GM12878 (cell line): ENCODE data around the gene PRRX2. TPM values are rescaled to one million over a fixed set of nuclear protein-coding genes. Genes with fewer than 3 reads are reported as not detected.
"Not testable (repeated sequence)": the region's sequence is repeated elsewhere in the genome, so short reads cannot be mapped to it uniquely, and the experiment has no call there.

Source experiments
- ATAC-seq: fragments of 200-7000 bp; cut with Tn5 transposase; 3 replicates; pipeline ENCODE4 v1.9.1; 2020; ENCODE audit warnings: mild to moderate bottlenecking, moderate library complexity
- BruUV-seq: library from RNA; stranded (reverse); fragments of 400-500 nt; replicated peaks from 2 replicates; lab custom pipeline; 2021; lab: Mats Ljungman, UMichigan
- CTCF ChIA-PET: fragments of 300-600 bp; sonication (Branson Sonifier 250); formaldehyde crosslinking; extraction: SDS; loops from one replicate; lab custom pipeline; 2021; ENCODE audit warnings: inconsistent platforms; lab: Yijun Ruan, JAX
- POLR2A ChIA-PET: fragments of 350-600 bp; formaldehyde crosslinking; extraction: SDS; loops from one replicate; lab custom pipeline; 2021; ENCODE audit warnings: inconsistent platforms; lab: Charles Lee
- RAD21 ChIA-PET: fragments of 300-600 bp; sonication (Branson Sonifier 250); formaldehyde crosslinking; loops from one replicate; lab custom pipeline; 2023; ENCODE audit warnings: antibody characterized with exemption; ENCODE audit not compliant: unreplicated experiment; lab: Charles Lee
- SMC1A ChIA-PET: fragments of 300-600 bp; sonication (Branson Sonifier 250); formaldehyde crosslinking; loops from one replicate; lab custom pipeline; 2023; ENCODE audit not compliant: unreplicated experiment, uncharacterized antibody; lab: Charles Lee
- DNase-seq: peaks from one replicate; pipeline ENCODE4 v3.0.0-alpha.2; 2011; ENCODE audit warnings: low read depth, low spot score
- FAIRE-seq: peaks from 3 replicates; lab custom pipeline; 2011; peaks lifted over from hg19 to GRCh38; lab: Jason Lieb, UNC
- H2AFZ ChIP-seq: 2 replicates; pipeline ENCODE4 v1.6.0; 2011; ENCODE audit warnings: low read depth, low read length, control low read depth; ENCODE audit not compliant: control insufficient read depth
- H3K27ac ChIP-seq: 2 replicates; pipeline ENCODE4 v1.5.1; 2011; ENCODE audit warnings: control low read depth; ENCODE audit not compliant: control insufficient read depth, insufficient read depth
- H3K27me3 ChIP-seq, 2 experiments: replicated peaks in 1 of 2; 2 replicates each; pipeline versions ENCODE4 v1.6.0 to v1.6.1; 2011; ENCODE audit warnings: low read length in 1 of 2; ENCODE audit not compliant: control insufficient read depth in 2 of 2, insufficient read depth in 2 of 2
- H3K36me3 ChIP-seq, 2 experiments: 2 replicates each; pipeline ENCODE4 v1.5.1; 2011; ENCODE audit warnings: low read length in 1 of 2; ENCODE audit not compliant: control insufficient read depth in 2 of 2, insufficient read depth in 2 of 2
- H3K4me1 ChIP-seq: 2 replicates; pipeline ENCODE4 v1.6.1; 2011; ENCODE audit warnings: mild to moderate bottlenecking, low read length, moderate library complexity, mixed read lengths; ENCODE audit not compliant: control insufficient read depth, insufficient read depth
- H3K4me2 ChIP-seq: 2 replicates; pipeline ENCODE4 v1.6.0; 2011; ENCODE audit warnings: control low read depth; ENCODE audit not compliant: control insufficient read depth, insufficient read depth
- H3K4me3 ChIP-seq: fragments of 200-600 bp; sonication (generic); 2 replicates; pipeline ENCODE4 v1.5.1; 2016
- H3K79me2 ChIP-seq: 2 replicates; pipeline ENCODE4 v1.6.0; 2011; ENCODE audit warnings: low read length; ENCODE audit not compliant: control insufficient read depth, insufficient read depth
- H3K9ac ChIP-seq: 2 replicates; pipeline ENCODE4 v1.8.0; 2011; ENCODE audit warnings: low read length, control low read depth, mixed read lengths; ENCODE audit not compliant: control insufficient read depth, insufficient read depth
- H3K9me3 ChIP-seq: replicated peaks from 3 replicates; pipeline ENCODE4 v1.5.1; 2011; ENCODE audit warnings: mild to moderate bottlenecking, low read length; ENCODE audit not compliant: control insufficient read depth, insufficient read depth
- H4K20me1 ChIP-seq: 2 replicates; pipeline ENCODE4 v1.6.0; 2011; ENCODE audit not compliant: control insufficient read depth, insufficient read depth
- SMC3 ChIP-seq: IDR thresholded peaks from 2 replicates; pipeline ENCODE4 v1.6.1; 2011; ENCODE audit warnings: low read length, improper control_type of control experiment, borderline replicate concordance
- SPI1 ChIP-seq: IDR thresholded peaks from 2 replicates; pipeline ENCODE4 v1.6.1; 2011; ENCODE audit warnings: low read depth, mild to moderate bottlenecking, low read length, moderate library complexity, borderline replicate concordance; ENCODE audit not compliant: insufficient read depth
- WGBS: methylation state at CpG from one replicate; pipeline ENCODE4 v1.1.6; 2016; ENCODE audit warnings: low lambda C conversion rate; ENCODE audit not compliant: insufficient replicate concordance, insufficient coverage; ENCODE audit errors: missing lambda C conversion rate; 5-methylcytosine and 5-hydroxymethylcytosine counted together
- in situ Hi-C: fragments of 300-500 bp; cut with MboI; formaldehyde crosslinking; loops from 9 replicates; pipeline ENCODE4 v1.14.3; 2018; ENCODE audit warnings: mixed read lengths
- intact Hi-C: fragments of 100-400 bp; cut with micrococcal nuclease; formaldehyde crosslinking; loops from one replicate; pipeline ENCODE4 v1.14.2; 2022; ENCODE audit not compliant: unreplicated experiment
- polyA plus RNA-seq, 11 experiments: library from polyadenylated mRNA; depleted of rRNA in 4 of 11; unstranded in 6 of 11; stranded (reverse) in 5 of 11; fragments of >200 nt; fragmentation: Nextera tagmentation in 4 of 11; fragmentation: Illumina TruSeq in 1 of 11; extraction: Ambion mirVana in 4 of 11; extraction: Trizol in 1 of 11; gene quantifications; 1 replicate in 1 of 11; 2 replicates in 10 of 11; pipeline versions ENCODE4 v1.2.1 to v1.2.3, GENCODE V29; 2011 to 2016; ENCODE audit warnings: inconsistent platforms in 2 of 11, missing spikeins in 2 of 11, low read depth in 1 of 11
- total RNA-seq, 4 experiments: library from RNA; depleted of rRNA in 3 of 4; stranded (reverse); fragments of >200 nt in 3 of 4; fragmentation: Illumina TruSeq in 1 of 4; extraction: Trizol in 1 of 4; gene quantifications; 2 replicates each; pipeline versions ENCODE4 v1.2.1 to v1.2.3, GENCODE V29; 2013 to 2021

The PRRX2 gene
- total and polyA plus RNA-seq, 10 of the 15 experiments (the other 5 are each of a cell fraction or from before 2014, with no cell fraction given), result not detected

DNA sequence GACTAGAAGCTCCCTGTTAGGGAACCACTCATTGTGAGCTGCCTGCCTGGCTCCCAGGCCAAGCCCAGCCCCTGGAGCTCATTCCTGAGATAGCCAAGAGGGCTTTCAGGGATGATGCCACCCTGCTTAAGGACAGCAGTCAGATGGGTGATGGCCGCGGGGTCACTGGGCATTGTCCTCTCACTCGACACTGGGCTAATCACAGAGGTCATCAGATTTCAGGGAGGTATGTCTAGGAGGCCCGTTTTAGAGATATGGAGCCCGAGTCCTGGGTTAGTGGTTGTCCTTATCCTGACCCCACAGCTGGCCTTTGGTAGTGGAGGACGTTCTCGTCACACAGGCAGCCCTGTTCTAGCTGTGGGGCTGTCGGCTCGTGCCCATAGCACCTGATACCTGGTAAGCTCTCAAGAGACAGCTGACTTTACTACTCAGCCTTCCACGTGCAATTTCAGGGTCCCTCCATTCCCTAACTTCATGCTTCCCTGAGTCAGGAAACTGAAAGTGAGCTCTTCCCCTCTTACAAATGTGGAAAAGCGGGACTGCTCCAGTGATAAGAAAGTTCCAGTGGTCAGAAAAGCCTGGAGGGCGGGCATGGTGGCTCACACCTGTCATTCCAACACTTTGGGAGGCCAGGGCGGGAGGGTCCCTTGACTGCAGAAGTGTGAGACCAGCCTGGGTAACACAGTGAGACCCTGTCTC is 94.5 kb downstream of the PRRX2 start:
- Histone ChIP-seq H3K4me1 (peaks cover 5% of the 10 kb centered on the region; the same call in 1 of the 2 replicates), H3K9ac (no peak overlapping the region), H4K20me1 (no peaks in the 10 kb centered on the region), H3K27me3 (no peaks in the 10 kb centered on the region), H3K79me2 (no peaks in the 10 kb centered on the region), H3K4me2 (no peak overlapping the region), H3K27ac (no peak overlapping the region), H3K9me3 (no peaks in the 10 kb centered on the region), H3K36me3 (no peaks in the 10 kb centered on the region), H3K4me3 (no peak overlapping the region), H2AFZ (no peak overlapping the region)
- TF ChIP-seq SPI1 (no peak), SMC3 (no peak)
- RAD21 ChIA-PET, result no interaction called here
- CTCF ChIA-PET, result interaction anchor here (1.0 kb wide), 1 partner anchor 17 kb away, joined by 3 read pairs; no protein-coding TSS in a partner anchor
- POLR2A ChIA-PET, result interaction anchor here (0.6 kb wide), 1 partner anchor 75 kb away, joined by 4 read pairs; the partner anchor contains the start of genes C9orf78 and USP20
- FAIRE-seq (no peak), ATAC-seq (no peak), DNase-seq (no peak)
- WGBS, result 39% methylated on average over 13 of the region's 13 CpGs
- SMC1A ChIA-PET, result interaction anchor here (0.6 kb wide), 1 partner anchor 29 kb away, joined by 3 read pairs; no protein-coding TSS in a partner anchor
- in situ Hi-C loops, result no loop called here
- intact Hi-C loops, result no loop called here
- no TSS peak for BruUV-seq

DNA sequence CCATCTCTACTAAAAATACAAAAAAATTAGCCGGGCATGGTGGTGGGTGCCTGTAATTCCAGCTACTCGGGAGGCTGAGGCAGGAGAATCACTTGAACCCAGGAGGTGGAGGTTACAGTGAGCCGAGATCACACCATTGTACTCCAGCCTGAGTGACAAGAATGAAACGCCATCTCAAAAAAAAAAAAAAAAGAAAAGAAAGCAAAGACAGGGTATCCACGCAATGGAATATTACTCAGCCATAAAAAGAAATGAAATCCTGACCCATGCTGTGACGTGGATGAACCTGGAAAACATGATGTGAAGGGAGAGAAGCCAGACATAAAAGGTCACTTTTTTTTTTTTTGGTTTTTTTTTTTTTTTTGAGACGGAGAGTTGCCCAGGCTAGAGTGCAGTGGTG is 95.3 kb downstream of the PRRX2 start:
- in situ Hi-C loops, RAD21 ChIA-PET, H3K27ac ChIP-seq, H3K4me1 ChIP-seq, H3K9me3 ChIP-seq, FAIRE-seq, H3K36me3 ChIP-seq, CTCF ChIA-PET, SMC1A ChIA-PET, H3K4me2 ChIP-seq, H2AFZ ChIP-seq, BruUV-seq, ATAC-seq, H3K79me2 ChIP-seq, H3K4me3 ChIP-seq, intact Hi-C loops, DNase-seq, H4K20me1 ChIP-seq, H3K9ac ChIP-seq, H3K27me3 ChIP-seq: not testable (repeated sequence)
- 25% methylated on average over 2 of the region's 7 CpGs for WGBS
- POLR2A ChIA-PET, result interaction anchor here (0.6 kb wide), 1 partner anchor 74 kb away, joined by 4 read pairs; the partner anchor contains the start of genes C9orf78 and USP20
